T-cell (primary cell): Measurements from ENCODE around the gene TMF1. TPM values are rescaled to one million over a fixed set of nuclear protein-coding genes. Genes with fewer than 3 reads are reported as not detected.

Experiments
- ATAC-seq, 4 experiments: fragments of 200-7000 bp in 3 of 4; fragments of 150-1000 bp in 1 of 4; cut with Tn5 transposase; replicated peaks in 1 of 4; 1 replicate in 3 of 4; 2 replicates in 1 of 4; pipeline ENCODE4 v1.10.0; 2021; ENCODE audit warnings: moderate library complexity in 3 of 4, mild to moderate bottlenecking in 2 of 4, moderate number of reproducible peaks in 1 of 4
- CTCF ChIA-PET, 2 donors: fragments of 300-600 bp; sonication (Branson Sonifier 250); formaldehyde crosslinking; loops; one replicate each; lab custom pipeline; 2022; ENCODE audit warnings: antibody characterized with exemption in 2 of 2; lab: Charles Lee
- POLR2A ChIA-PET, 2 donors: fragments of 300-600 bp; sonication (Branson Sonifier 250); formaldehyde crosslinking; loops; one replicate each; lab custom pipeline; 2022; ENCODE audit warnings: antibody characterized with exemption in 2 of 2; lab: Charles Lee
- DNase-seq, 35 experiments: peaks; one replicate each; pipeline versions ENCODE4 v3.0.0 to v3.0.0-alpha.2; 2013 to 2023
- H3K27ac ChIP-seq: one replicate; pipeline ENCODE4 v1.5.1; 2013; ENCODE audit warnings: low read length
- H3K27me3 ChIP-seq, 2 experiments: replicated peaks in 1 of 2; 1 replicate in 1 of 2; 2 replicates in 1 of 2; pipeline versions ENCODE4 v1.6.1 to v1.7.0; 2013; ENCODE audit warnings: low read length in 1 of 2, mixed read lengths in 1 of 2; ENCODE audit not compliant: control insufficient read depth in 2 of 2, insufficient read depth in 2 of 2; ENCODE audit errors: extremely low read depth in 1 of 2
- H3K36me3 ChIP-seq, 2 donors: 1 replicate in 1 of 2; 2 replicates in 1 of 2; pipeline versions ENCODE4 v1.6.1 to v1.7.0; 2013; ENCODE audit warnings: low read length in 1 of 2; ENCODE audit not compliant: control insufficient read depth in 2 of 2, insufficient read depth in 1 of 2; ENCODE audit errors: extremely low read depth in 1 of 2
- H3K4me1 ChIP-seq, 2 experiments: 1 replicate in 1 of 2; 2 replicates in 1 of 2; pipeline versions ENCODE4 v1.6.1 to v1.7.0; 2013; ENCODE audit warnings: low read length in 2 of 2, mixed read lengths in 1 of 2; ENCODE audit not compliant: insufficient read depth in 2 of 2, control insufficient read depth in 1 of 2; ENCODE audit errors: extremely low read depth in 1 of 2
- H3K4me3 ChIP-seq, 2 donors: 1 replicate in 1 of 2; 2 replicates in 1 of 2; pipeline versions ENCODE4 v1.5.1 to v1.7.0; 2013; ENCODE audit warnings: mild to moderate bottlenecking in 2 of 2, low read length in 1 of 2, moderate library complexity in 1 of 2; ENCODE audit not compliant: control insufficient read depth in 1 of 2; ENCODE audit errors: extremely low read depth in 1 of 2
- H3K9me3 ChIP-seq: 2 replicates; pipeline ENCODE4 v1.7.0; 2013
- H3K27ac Mint-ChIP-seq, 2 donors: one replicate each; pipeline ENCODE4 v1.8.0; 2020 to 2021; ENCODE audit warnings: mild to moderate bottlenecking in 2 of 2, mixed read lengths in 2 of 2
- H3K27me3 Mint-ChIP-seq, 2 donors: one replicate each; pipeline ENCODE4 v1.8.0; 2021 to 2022; ENCODE audit warnings: mixed read lengths in 2 of 2
- H3K36me3 Mint-ChIP-seq: one replicate; pipeline ENCODE4 v1.8.0; 2021; ENCODE audit warnings: mixed read lengths
- H3K4me1 Mint-ChIP-seq, 3 donors: one replicate each; pipeline ENCODE4 v1.8.0; 2020 to 2022; ENCODE audit warnings: mixed read lengths in 3 of 3, mild to moderate bottlenecking in 1 of 3
- H3K4me3 Mint-ChIP-seq, 3 donors: one replicate each; pipeline ENCODE4 v1.8.0; 2020 to 2022; ENCODE audit warnings: mild to moderate bottlenecking in 3 of 3, mixed read lengths in 3 of 3, moderate library complexity in 3 of 3
- H3K9me3 Mint-ChIP-seq, 3 donors: one replicate each; pipeline ENCODE4 v1.8.0; 2020 to 2022; ENCODE audit warnings: mixed read lengths in 3 of 3
- WGBS: methylation state at CpG from one replicate; pipeline ENCODE4 v1.1.5; 2013; ENCODE audit warnings: missing lambda C conversion rate; ENCODE audit not compliant: insufficient coverage; 5-methylcytosine and 5-hydroxymethylcytosine counted together
- total RNA-seq, 35 experiments: library from RNA in 6 of 35; stranded (reverse) in 6 of 35; fragments of 120-200 nt in 1 of 35; gene quantifications; one replicate each; pipeline versions ENCODE4 v1.2.1 to v1.2.4 and lab custom pipeline; 2013 to 2026

TMF1 gene
- total RNA-seq, 5 donors from 2014 or later (not counting 1 experiment from before 2014, with no cell fraction given): 39.9 to 80.4 (median 46.1) TPM

DNA sequence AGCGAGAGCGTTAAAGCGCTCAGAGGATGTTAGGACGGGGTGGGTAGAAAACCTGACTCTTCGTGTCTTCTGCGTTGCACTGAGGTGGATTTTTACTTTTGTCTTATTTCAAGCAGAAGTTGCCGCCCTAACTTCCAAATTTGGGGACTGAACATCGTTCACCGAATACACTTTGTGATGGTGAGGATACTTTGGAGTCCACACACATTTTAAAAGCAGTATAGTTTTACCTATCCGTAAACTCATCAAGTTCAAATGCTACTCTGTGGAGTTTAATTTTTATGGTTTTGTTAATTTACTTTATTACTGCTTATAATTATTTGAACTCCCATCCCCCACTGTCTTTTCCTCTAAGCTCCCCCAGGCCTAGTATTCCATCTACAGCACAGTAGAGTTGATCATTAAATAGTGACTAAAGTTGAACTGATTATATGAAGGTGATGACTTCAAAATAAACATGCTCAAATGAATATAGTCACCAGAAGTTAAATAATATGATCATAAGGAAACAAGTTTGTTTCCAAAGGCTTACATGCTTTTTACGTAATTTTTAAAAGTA lies 38.0 kb downstream of the TMF1 start:
- Histone ChIP-seq H3K9me3 (no peaks in the 10 kb centered on the region), H3K36me3 (no peaks in the 10 kb centered on the region), H3K27me3 (no peaks in the 10 kb centered on the region), H3K4me1 (peaks cover 3 to 23% of the 10 kb centered on the region in 2 experiments), H3K4me3 (peak overlapping the region; percentile 77 to 85), H3K27ac (peak overlapping the region; percentile 9)
- H3K9me3 Mint-ChIP-seq: no peaks in the 10 kb centered on the region
- no peak for ATAC-seq
- peaks cover 30 to 35% (median 30%) of the 10 kb centered on the region in 3 donors for H3K4me1 Mint-ChIP-seq
- CTCF ChIA-PET: interaction anchor here in 1 of 2 donors (1.0 kb wide), 1 partner anchor 10 kb away, joined by 4 read pairs; no protein-coding TSS in a partner anchor
- POLR2A ChIA-PET: interaction anchor here in 1 of 2 donors (0.6 kb wide), 1 partner anchor 36 kb away, joined by 3 read pairs; no protein-coding TSS in a partner anchor
- no peaks in the 10 kb centered on the region for H3K27me3 Mint-ChIP-seq
- no peak for DNase-seq
- peak overlapping the region; percentile 81 to 89 (median 84) for H3K4me3 Mint-ChIP-seq
- 0% methylated on average over 6 of the region's 11 CpGs for WGBS
- H3K36me3 Mint-ChIP-seq: peaks cover 2% of the 10 kb centered on the region
- H3K27ac Mint-ChIP-seq: peak overlapping the region; percentile 75 to 80

GRCh38 chr3:69013253-69014021 lies 38.7 kb downstream of the TMF1 start, which contains the start of gene EOGT:
EOGT (minus strand) TSS chr3:69013684; CDS start chr3:69009846, 3,838 bp downstream.
- Mint-ChIP-seq H3K4me3 (peak within 1 kb of the TSS; percentile 81 to 92 (median 89)), H3K27me3 (no peaks in the 10 kb centered on the region), H3K27ac (peak within 1 kb of the TSS; percentile 82 to 88), H3K9me3 (no peaks in the 10 kb centered on the region), H3K36me3 (peaks cover 2% of the 10 kb centered on the region), H3K4me1 (peaks cover 30 to 35% (median 35%) of the 10 kb centered on the region in 3 donors)
- ChIA-PET POLR2A (interaction anchor here (0.5 to 0.6 kb wide), 3 partner anchors 14 to 45 kb away, joined by 3 read pairs; no protein-coding TSS in a partner anchor), CTCF (interaction anchor here in 1 of 2 donors (1.0 kb wide), 1 partner anchor 9 kb away, joined by 4 read pairs; no protein-coding TSS in a partner anchor)
- Histone ChIP-seq H3K27ac (peak within 1 kb of the TSS; percentile 63), H3K36me3 (no peaks in the 10 kb centered on the region), H3K4me1 (peaks cover 3 to 23% of the 10 kb centered on the region in 2 experiments), H3K27me3 (no peaks in the 10 kb centered on the region), H3K9me3 (no peaks in the 10 kb centered on the region), H3K4me3 (peak within 1 kb of the TSS; percentile 77 to 85)
- DNase-seq (peak; percentile 39 to 85 (median 61)), ATAC-seq (peak; percentile 82 to 86 (median 84))
- WGBS: under 1% methylated on average over 95 of the region's 96 CpGs

- peaks cover 30 to 35% (median 35%) of the 10 kb centered on the region in 3 donors for H3K4me1 Mint-ChIP-seq
- Histone ChIP-seq H3K27me3 (no peaks in the 10 kb centered on the region), H3K27ac (peak overlapping the region; percentile 31), H3K9me3 (no peaks in the 10 kb centered on the region), H3K36me3 (no peaks in the 10 kb centered on the region), H3K4me1 (peaks cover 3 to 23% of the 10 kb centered on the region in 2 experiments), H3K4me3 (peak overlapping the region; percentile 44 to 77)
- ChIA-PET CTCF (no interaction called here), POLR2A (interaction anchor here in 1 of 2 donors (0.5 kb wide), 1 partner anchor 13 kb away, joined by 3 read pairs; no protein-coding TSS in a partner anchor)
- peak overlapping the region; percentile 82 to 88 for H3K27ac Mint-ChIP-seq
- peaks cover 6% of the 10 kb centered on the region for H3K36me3 Mint-ChIP-seq
- no peaks in the 10 kb centered on the region for H3K27me3 Mint-ChIP-seq
- peak in 4 of 35 experiments; percentile 6 to 45 (median 16) for DNase-seq
- H3K9me3 Mint-ChIP-seq: no peaks in the 10 kb centered on the region
- 11% methylated on average over 36 of the region's 36 CpGs for WGBS
- no peak for ATAC-seq
- peak overlapping the region; percentile 81 to 92 (median 89) for H3K4me3 Mint-ChIP-seq
These were observed 39.3 kb downstream of the TMF1 start for GRCh38 chr3:69012800-69013252.

GRCh38 chr3:69012100-69012799 lies 39.9 kb downstream of the TMF1 start:
- Mint-ChIP-seq H3K27ac (peak overlapping the region; percentile 82 to 88), H3K27me3 (no peaks in the 10 kb centered on the region), H3K4me3 (peak overlapping the region; percentile 81 to 92 (median 89)), H3K9me3 (no peaks in the 10 kb centered on the region), H3K4me1 (peaks cover 30 to 35% (median 35%) of the 10 kb centered on the region in 3 donors), H3K36me3 (peaks cover 3% of the 10 kb centered on the region)
- Histone ChIP-seq H3K4me1 (peaks cover 3 to 23% of the 10 kb centered on the region in 2 experiments), H3K4me3 (peak overlapping the region in 1 of 2 donors; percentile 44), H3K27me3 (no peaks in the 10 kb centered on the region), H3K9me3 (no peaks in the 10 kb centered on the region), H3K27ac (peak overlapping the region; percentile 31), H3K36me3 (no peaks in the 10 kb centered on the region)
- ChIA-PET CTCF (no interaction called here), POLR2A (no interaction called here)
- ATAC-seq: no peak
- 97% methylated on average over 13 of the region's 22 CpGs for WGBS
- no peak for DNase-seq

DNA sequence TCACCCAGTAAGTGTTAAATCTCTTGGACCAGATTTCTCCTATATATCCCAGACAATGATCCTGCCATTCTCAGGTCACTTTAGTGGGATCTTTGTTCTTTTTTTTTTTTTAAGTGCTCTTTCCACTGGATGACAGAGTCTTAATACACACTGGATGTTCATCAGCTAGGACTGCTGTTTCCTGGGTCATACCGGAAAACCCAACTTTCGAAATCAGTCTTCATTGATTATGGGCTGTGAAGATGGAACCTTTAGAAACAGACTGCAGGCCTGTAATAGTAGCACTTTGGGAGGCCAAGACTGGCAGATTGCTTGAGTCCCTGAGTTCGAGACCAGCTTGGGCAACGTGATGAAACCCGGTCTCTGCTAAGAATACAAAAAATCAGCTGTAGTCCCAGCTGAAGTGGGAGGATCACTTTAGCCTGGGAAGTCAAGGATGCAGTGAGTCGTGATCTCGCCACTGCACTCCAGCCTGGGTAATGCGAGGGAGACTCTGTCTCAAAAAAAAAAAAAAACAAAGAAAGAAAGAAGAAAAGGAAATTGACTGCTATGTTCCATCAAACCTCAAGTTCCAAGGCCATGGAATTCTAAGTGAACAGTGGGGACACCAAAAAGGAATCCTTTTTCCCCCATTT lies 40.9 kb downstream of the TMF1 start:
- DNase-seq (no peak), ATAC-seq (no peak)
- ChIA-PET POLR2A (interaction anchor here in 1 of 2 donors (0.5 kb wide), 1 partner anchor 293 kb away, joined by 4 read pairs; no protein-coding TSS in a partner anchor), CTCF (interaction anchor here (0.6 to 0.8 kb wide), 4 partner anchors 48 to 1097 kb away, joined by 3 to 5 read pairs (median 4); no protein-coding TSS in a partner anchor)
- Mint-ChIP-seq H3K4me1 (peaks cover 27 to 35% (median 35%) of the 10 kb centered on the region in 3 donors), H3K27me3 (no peaks in the 10 kb centered on the region), H3K27ac (peak overlapping the region; percentile 13 to 71), H3K4me3 (peak overlapping the region; percentile 19 to 66 (median 45)), H3K36me3 (peaks cover 8% of the 10 kb centered on the region), H3K9me3 (no peaks in the 10 kb centered on the region)
- H3K27ac ChIP-seq: no peak overlapping the region
- peaks cover 0 to 4% of the 10 kb centered on the region in 2 donors for H3K36me3 ChIP-seq
- H3K27me3 ChIP-seq: no peaks in the 10 kb centered on the region
- no peaks in the 10 kb centered on the region for H3K9me3 ChIP-seq
- WGBS: 97% methylated on average over 7 of the region's 8 CpGs
- no peak overlapping the region for H3K4me3 ChIP-seq
- H3K4me1 ChIP-seq: peaks cover 3 to 23% of the 10 kb centered on the region in 2 experiments
